WTC11 (cell line): ENCODE results near the gene CYP4F11. TPM values are rescaled to one million over a fixed set of nuclear protein-coding genes. Genes with fewer than 3 reads are reported as not detected.
A peak's percentile ranks its signal among the peaks of the same experiment; 100 is the strongest.
"Not testable (repeated sequence)": the region's sequence is repeated elsewhere in the genome, so short reads cannot be mapped to it uniquely, and the experiment has no call there.

Source experiments
- ATAC-seq: fragments of 200-7000 bp; cut with Tn5 transposase; 2 replicates; pipeline ENCODE4 v1.10.0; 2021; ENCODE audit warnings: mild to moderate bottlenecking, moderate library complexity
- CTCF ChIA-PET: fragments of 300-600 bp; sonication (Branson Sonifier 250); formaldehyde crosslinking; loops from one replicate; lab custom pipeline; 2021; ENCODE audit warnings: antibody characterized with exemption; lab: Charles Lee
- POLR2A ChIA-PET: fragments of 350-600 bp; sonication (Branson Sonifier 250); formaldehyde crosslinking; loops from one replicate; lab custom pipeline; 2021; ENCODE audit warnings: antibody characterized with exemption; lab: Charles Lee
- DNase-seq: peaks from one replicate; pipeline ENCODE4 v3.0.0; 2021; ENCODE audit warnings: low spot score
- H3K27ac Mint-ChIP-seq: 2 replicates; pipeline ENCODE4 v1.8.0; 2021; ENCODE audit warnings: mixed read lengths
- H3K27me3 Mint-ChIP-seq: 2 replicates; pipeline ENCODE4 v1.8.0; 2021; ENCODE audit warnings: low read depth, mild to moderate bottlenecking, moderate library complexity, mixed read lengths
- H3K36me3 Mint-ChIP-seq: 2 replicates; pipeline ENCODE4 v1.8.0; 2021; ENCODE audit warnings: mixed read lengths
- H3K4me1 Mint-ChIP-seq: 2 replicates; pipeline ENCODE4 v1.8.0; 2022; ENCODE audit warnings: mixed read lengths
- H3K4me3 Mint-ChIP-seq: 2 replicates; pipeline ENCODE4 v1.8.0; 2021; ENCODE audit warnings: mild to moderate bottlenecking, moderate library complexity, mixed read lengths
- H3K9me3 Mint-ChIP-seq: 2 replicates; pipeline ENCODE4 v1.8.0; 2021; ENCODE audit warnings: mixed read lengths
- ATF1 ChIP-seq: sonication (generic); formaldehyde crosslinking; IDR thresholded peaks from 2 replicates; pipeline ENCODE4 v1.8.1; 2023; ENCODE audit warnings: mild to moderate bottlenecking, moderate library complexity, missing genetic modification reagents
- GABPB1 ChIP-seq: sonication (generic); formaldehyde crosslinking; IDR thresholded peaks from 2 replicates; pipeline ENCODE4 v1.8.1; 2023; ENCODE audit warnings: mild to moderate bottlenecking, missing genetic modification reagents
- NFATC4 ChIP-seq: fragments of 250-450 bp; sonication (Bioruptor Pico); IDR thresholded peaks from 2 replicates; pipeline ENCODE4 v1.9.0; 2021; ENCODE audit warnings: mild to moderate bottlenecking
- PREB ChIP-seq: sonication (generic); formaldehyde crosslinking; IDR thresholded peaks from 2 replicates; pipeline ENCODE4 v1.8.1; 2022; ENCODE audit warnings: mild to moderate bottlenecking, missing genetic modification reagents, moderate library complexity, borderline replicate concordance
- RORB ChIP-seq: fragments of 250-450 bp; sonication (Bioruptor Pico); IDR thresholded peaks from 2 replicates; pipeline ENCODE4 v1.9.0; 2021; ENCODE audit warnings: mild to moderate bottlenecking
- SMAD3 ChIP-seq: sonication (generic); formaldehyde crosslinking; IDR thresholded peaks from 2 replicates; pipeline ENCODE4 v1.8.0; 2022; ENCODE audit warnings: missing genetic modification reagents, mild to moderate bottlenecking, borderline replicate concordance
- SP1 ChIP-seq: sonication (generic); formaldehyde crosslinking; conservative IDR thresholded peaks from 2 replicates; pipeline ENCODE4 v1.8.1; 2022; ENCODE audit warnings: missing genetic modification reagents
- TEAD1 ChIP-seq: sonication (generic); formaldehyde crosslinking; IDR thresholded peaks from 2 replicates; pipeline ENCODE4 v1.8.0; 2022; ENCODE audit warnings: mild to moderate bottlenecking, missing genetic modification reagents
- ZMAT4 ChIP-seq: fragments of 250-450 bp; sonication (Bioruptor Pico); IDR thresholded peaks from 2 replicates; pipeline ENCODE4 v1.9.0; 2021; ENCODE audit warnings: mild to moderate bottlenecking
- total RNA-seq: library from RNA; stranded (reverse); gene quantifications from 3 replicates; pipeline ENCODE4 v1.2.3, GENCODE V29; 2021
- TF ChIP-seq, protein P1 (sequence below): sonication (generic); formaldehyde crosslinking; IDR thresholded peaks from 2 replicates; pipeline ENCODE4 v1.8.0; 2023; ENCODE audit warnings: missing genetic modification reagents, mild to moderate bottlenecking, borderline replicate concordance
- TF ChIP-seq, protein P2 (sequence below): sonication (generic); formaldehyde crosslinking; IDR thresholded peaks from 2 replicates; pipeline ENCODE4 v1.8.1; 2022; ENCODE audit warnings: mild to moderate bottlenecking, moderate library complexity, missing genetic modification reagents
- TF ChIP-seq, protein P3 (sequence below): sonication (generic); formaldehyde crosslinking; IDR thresholded peaks from 2 replicates; pipeline ENCODE4 v1.8.1; 2022; ENCODE audit warnings: low read depth, missing genetic modification reagents, borderline replicate concordance
- TF ChIP-seq, protein P4 (sequence below): sonication (generic); formaldehyde crosslinking; IDR thresholded peaks from 2 replicates; pipeline ENCODE4 v1.8.1; 2023; ENCODE audit warnings: mild to moderate bottlenecking, missing genetic modification reagents
- TF ChIP-seq, protein P5 (sequence below): fragments of 250-450 bp; sonication (Bioruptor Pico); IDR thresholded peaks from 2 replicates; pipeline ENCODE4 v2.1.2; 2022; ENCODE audit warnings: mild to moderate bottlenecking, moderate library complexity

The CYP4F11 gene
- total RNA-seq, 1 experiment from 2014 or later = not detected

- H3K27me3 Mint-ChIP-seq = peaks cover 6% of the 10 kb centered on the region
- POLR2A ChIA-PET = no interaction called here
- H3K4me3 Mint-ChIP-seq = no peak overlapping the region
- H3K27ac Mint-ChIP-seq = no peak overlapping the region
- CTCF ChIA-PET = no interaction called here
- no peak for TF ChIP-seq SMAD3 (CRISPR knock-in tag)
- TF ChIP-seq ZMAT4 (CRISPR knock-in tag) = no peak
- TF ChIP-seq NFATC4 (CRISPR knock-in tag) = no peak
- TF ChIP-seq PREB (CRISPR knock-in tag) = no peak
- TF ChIP-seq, protein P1, sequence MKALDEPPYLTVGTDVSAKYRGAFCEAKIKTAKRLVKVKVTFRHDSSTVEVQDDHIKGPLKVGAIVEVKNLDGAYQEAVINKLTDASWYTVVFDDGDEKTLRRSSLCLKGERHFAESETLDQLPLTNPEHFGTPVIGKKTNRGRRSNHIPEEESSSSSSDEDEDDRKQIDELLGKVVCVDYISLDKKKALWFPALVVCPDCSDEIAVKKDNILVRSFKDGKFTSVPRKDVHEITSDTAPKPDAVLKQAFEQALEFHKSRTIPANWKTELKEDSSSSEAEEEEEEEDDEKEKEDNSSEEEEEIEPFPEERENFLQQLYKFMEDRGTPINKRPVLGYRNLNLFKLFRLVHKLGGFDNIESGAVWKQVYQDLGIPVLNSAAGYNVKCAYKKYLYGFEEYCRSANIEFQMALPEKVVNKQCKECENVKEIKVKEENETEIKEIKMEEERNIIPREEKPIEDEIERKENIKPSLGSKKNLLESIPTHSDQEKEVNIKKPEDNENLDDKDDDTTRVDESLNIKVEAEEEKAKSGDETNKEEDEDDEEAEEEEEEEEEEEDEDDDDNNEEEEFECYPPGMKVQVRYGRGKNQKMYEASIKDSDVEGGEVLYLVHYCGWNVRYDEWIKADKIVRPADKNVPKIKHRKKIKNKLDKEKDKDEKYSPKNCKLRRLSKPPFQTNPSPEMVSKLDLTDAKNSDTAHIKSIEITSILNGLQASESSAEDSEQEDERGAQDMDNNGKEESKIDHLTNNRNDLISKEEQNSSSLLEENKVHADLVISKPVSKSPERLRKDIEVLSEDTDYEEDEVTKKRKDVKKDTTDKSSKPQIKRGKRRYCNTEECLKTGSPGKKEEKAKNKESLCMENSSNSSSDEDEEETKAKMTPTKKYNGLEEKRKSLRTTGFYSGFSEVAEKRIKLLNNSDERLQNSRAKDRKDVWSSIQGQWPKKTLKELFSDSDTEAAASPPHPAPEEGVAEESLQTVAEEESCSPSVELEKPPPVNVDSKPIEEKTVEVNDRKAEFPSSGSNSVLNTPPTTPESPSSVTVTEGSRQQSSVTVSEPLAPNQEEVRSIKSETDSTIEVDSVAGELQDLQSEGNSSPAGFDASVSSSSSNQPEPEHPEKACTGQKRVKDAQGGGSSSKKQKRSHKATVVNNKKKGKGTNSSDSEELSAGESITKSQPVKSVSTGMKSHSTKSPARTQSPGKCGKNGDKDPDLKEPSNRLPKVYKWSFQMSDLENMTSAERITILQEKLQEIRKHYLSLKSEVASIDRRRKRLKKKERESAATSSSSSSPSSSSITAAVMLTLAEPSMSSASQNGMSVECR (CRISPR knock-in tag) = no peak
- TF ChIP-seq TEAD1 (CRISPR knock-in tag) = no peak
- TF ChIP-seq, protein P2, sequence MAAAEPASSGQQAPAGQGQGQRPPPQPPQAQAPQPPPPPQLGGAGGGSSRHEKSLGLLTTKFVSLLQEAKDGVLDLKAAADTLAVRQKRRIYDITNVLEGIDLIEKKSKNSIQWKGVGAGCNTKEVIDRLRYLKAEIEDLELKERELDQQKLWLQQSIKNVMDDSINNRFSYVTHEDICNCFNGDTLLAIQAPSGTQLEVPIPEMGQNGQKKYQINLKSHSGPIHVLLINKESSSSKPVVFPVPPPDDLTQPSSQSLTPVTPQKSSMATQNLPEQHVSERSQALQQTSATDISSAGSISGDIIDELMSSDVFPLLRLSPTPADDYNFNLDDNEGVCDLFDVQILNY = no peak
- TF ChIP-seq GABPB1 (CRISPR knock-in tag) = no peak
- TF ChIP-seq, protein P3, sequence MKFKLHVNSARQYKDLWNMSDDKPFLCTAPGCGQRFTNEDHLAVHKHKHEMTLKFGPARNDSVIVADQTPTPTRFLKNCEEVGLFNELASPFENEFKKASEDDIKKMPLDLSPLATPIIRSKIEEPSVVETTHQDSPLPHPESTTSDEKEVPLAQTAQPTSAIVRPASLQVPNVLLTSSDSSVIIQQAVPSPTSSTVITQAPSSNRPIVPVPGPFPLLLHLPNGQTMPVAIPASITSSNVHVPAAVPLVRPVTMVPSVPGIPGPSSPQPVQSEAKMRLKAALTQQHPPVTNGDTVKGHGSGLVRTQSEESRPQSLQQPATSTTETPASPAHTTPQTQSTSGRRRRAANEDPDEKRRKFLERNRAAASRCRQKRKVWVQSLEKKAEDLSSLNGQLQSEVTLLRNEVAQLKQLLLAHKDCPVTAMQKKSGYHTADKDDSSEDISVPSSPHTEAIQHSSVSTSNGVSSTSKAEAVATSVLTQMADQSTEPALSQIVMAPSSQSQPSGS (CRISPR knock-in tag) = no peak
- ATAC-seq (no peak), DNase-seq (no peak)
- H3K4me1 Mint-ChIP-seq = no peaks in the 10 kb centered on the region
- H3K36me3 Mint-ChIP-seq = 0 out of 2 replicates have a peak, but pooled peaks cover 4% of the 10 kb centered on the region
- peaks cover 13% of the 10 kb centered on the region for H3K9me3 Mint-ChIP-seq
Measured at GRCh38 chr19:15885167-15885566, 49.2 kb downstream of the CYP4F11 start.

DNA sequence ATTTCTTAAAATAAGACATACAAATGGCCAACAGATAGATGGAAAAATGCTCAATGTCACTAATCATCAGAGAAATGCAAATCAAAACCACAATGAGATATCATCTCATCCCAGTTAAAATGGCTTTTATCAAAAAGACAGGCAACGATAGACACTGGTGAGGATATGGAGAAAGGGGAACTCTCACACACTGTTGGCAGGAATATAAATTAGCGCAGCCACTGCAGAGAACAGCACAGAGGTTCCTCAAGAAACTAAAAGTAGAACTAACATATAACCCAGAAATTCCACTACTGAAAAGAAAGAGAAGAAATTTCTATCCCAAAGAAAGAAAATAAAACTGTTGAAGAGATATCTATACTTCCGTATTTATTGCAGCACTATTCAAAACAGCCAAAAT lies 51.0 kb downstream of the CYP4F11 start:
- H3K9me3 Mint-ChIP-seq = peaks cover 20% of the 10 kb centered on the region
- H3K4me1 Mint-ChIP-seq, H3K4me3 Mint-ChIP-seq, ATAC-seq, POLR2A ChIA-PET, CTCF ChIA-PET, DNase-seq, H3K27ac Mint-ChIP-seq, H3K36me3 Mint-ChIP-seq: not testable (repeated sequence)
- H3K27me3 Mint-ChIP-seq = peaks cover 10% of the 10 kb centered on the region

GRCh38 chr19:15874821-15875474 lies 59.4 kb downstream of the CYP4F11 start:
- no peak for DNase-seq
- TF ChIP-seq, protein P4, sequence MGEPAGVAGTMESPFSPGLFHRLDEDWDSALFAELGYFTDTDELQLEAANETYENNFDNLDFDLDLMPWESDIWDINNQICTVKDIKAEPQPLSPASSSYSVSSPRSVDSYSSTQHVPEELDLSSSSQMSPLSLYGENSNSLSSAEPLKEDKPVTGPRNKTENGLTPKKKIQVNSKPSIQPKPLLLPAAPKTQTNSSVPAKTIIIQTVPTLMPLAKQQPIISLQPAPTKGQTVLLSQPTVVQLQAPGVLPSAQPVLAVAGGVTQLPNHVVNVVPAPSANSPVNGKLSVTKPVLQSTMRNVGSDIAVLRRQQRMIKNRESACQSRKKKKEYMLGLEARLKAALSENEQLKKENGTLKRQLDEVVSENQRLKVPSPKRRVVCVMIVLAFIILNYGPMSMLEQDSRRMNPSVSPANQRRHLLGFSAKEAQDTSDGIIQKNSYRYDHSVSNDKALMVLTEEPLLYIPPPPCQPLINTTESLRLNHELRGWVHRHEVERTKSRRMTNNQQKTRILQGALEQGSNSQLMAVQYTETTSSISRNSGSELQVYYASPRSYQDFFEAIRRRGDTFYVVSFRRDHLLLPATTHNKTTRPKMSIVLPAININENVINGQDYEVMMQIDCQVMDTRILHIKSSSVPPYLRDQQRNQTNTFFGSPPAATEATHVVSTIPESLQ (CRISPR knock-in tag) = no peak
- TF ChIP-seq, protein P5, sequence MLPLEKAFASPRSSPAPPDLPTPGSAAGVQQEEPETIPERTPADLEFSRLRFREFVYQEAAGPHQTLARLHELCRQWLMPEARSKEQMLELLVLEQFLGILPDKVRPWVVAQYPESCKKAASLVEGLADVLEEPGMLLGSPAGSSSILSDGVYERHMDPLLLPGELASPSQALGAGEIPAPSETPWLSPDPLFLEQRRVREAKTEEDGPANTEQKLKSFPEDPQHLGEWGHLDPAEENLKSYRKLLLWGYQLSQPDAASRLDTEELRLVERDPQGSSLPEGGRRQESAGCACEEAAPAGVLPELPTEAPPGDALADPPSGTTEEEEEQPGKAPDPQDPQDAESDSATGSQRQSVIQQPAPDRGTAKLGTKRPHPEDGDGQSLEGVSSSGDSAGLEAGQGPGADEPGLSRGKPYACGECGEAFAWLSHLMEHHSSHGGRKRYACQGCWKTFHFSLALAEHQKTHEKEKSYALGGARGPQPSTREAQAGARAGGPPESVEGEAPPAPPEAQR (CRISPR knock-in tag) = no peak
- TF ChIP-seq RORB (CRISPR knock-in tag) (no peak), ATF1 (no peak), SP1 (CRISPR knock-in tag) (no peak)

More at GRCh38 chr19:15874821-15875474, 59.4 kb downstream of the CYP4F11 start:
- Mint-ChIP-seq H3K27ac (peak overlapping the region; percentile 48), H3K27me3 (peaks cover 8% of the 10 kb centered on the region), H3K4me1 (peaks cover 18% of the 10 kb centered on the region), H3K9me3 (peaks cover 47% of the 10 kb centered on the region), H3K4me3 (no peak overlapping the region), H3K36me3 (peaks cover 30% of the 10 kb centered on the region)
- peak; percentile 75 for ATAC-seq
- POLR2A ChIA-PET = interaction anchor here (0.5 kb wide), 1 partner anchor 25 kb away, joined by 9 read pairs; no protein-coding TSS in a partner anchor
- CTCF ChIA-PET = interaction anchor here (0.6 to 1.5 kb wide), 4 partner anchors 33 to 1437 kb away, joined by 3 to 4 read pairs (median 4); no protein-coding TSS in a partner anchor
